Thoracic aorta (tissue), 2 donors: ENCODE data around the gene KCNK17. TPM values are rescaled to one million over a fixed set of nuclear protein-coding genes. Genes with fewer than 3 reads are reported as not detected.

Experiments used
- ATAC-seq: fragments of 150-250 bp; one replicate; pipeline ENCODE4 v1.8.0; 2017; ENCODE audit warnings: low read depth; ENCODE audit not compliant: insufficient number of reproducible peaks, low FRiP score
- DNase-seq: peaks from one replicate; pipeline ENCODE4 v3.0.0-alpha.2; 2020; ENCODE audit warnings: low spot score
- H3K27ac ChIP-seq, 2 donors: fragments of 200-600 bp; sonication (generic); 1 replicate in 1 of 2; 2 replicates in 1 of 2; pipeline ENCODE4 v1.5.1; 2016; ENCODE audit warnings: mild to moderate bottlenecking in 2 of 2, moderate library complexity in 2 of 2
- H3K27me3 ChIP-seq: fragments of 200-600 bp; sonication (generic); replicated peaks from 2 replicates; pipeline ENCODE4 v1.6.0; 2016; ENCODE audit warnings: mild to moderate bottlenecking; ENCODE audit not compliant: insufficient read depth
- H3K36me3 ChIP-seq: fragments of 200-600 bp; sonication (generic); one replicate; pipeline ENCODE4 v1.5.1; 2016
- H3K4me1 ChIP-seq, 2 donors: fragments of 200-600 bp; sonication (generic); 1 replicate in 1 of 2; 2 replicates in 1 of 2; pipeline versions ENCODE4 v1.5.1 to v1.6.0; 2016; ENCODE audit warnings: low read depth in 2 of 2, mild to moderate bottlenecking in 1 of 2; ENCODE audit not compliant: control insufficient read depth in 1 of 2
- H3K4me3 ChIP-seq: fragments of 200-600 bp; sonication (generic); 2 replicates; pipeline ENCODE4 v1.5.1; 2016; ENCODE audit warnings: mild to moderate bottlenecking
- H3K9me3 ChIP-seq: fragments of 200-600 bp; sonication (generic); 2 replicates; pipeline ENCODE4 v1.5.1; 2016
- total RNA-seq, 2 donors: library from RNA; depleted of rRNA; stranded (reverse); fragments of >200 nt; gene quantifications; one replicate each; pipeline versions ENCODE4 v1.1.0 to v1.2.3, GENCODE V29; 2016
- TF ChIP-seq, protein P1 (sequence below): fragments of 200-600 bp; sonication (generic); IDR thresholded peaks from one replicate; pipeline ENCODE4 v1.5.1; 2019; ENCODE audit warnings: antibody characterized with exemption

The KCNK17 gene
- total RNA-seq, 2 donors from 2014 or later: 11.6 to 20.9 TPM

DNA sequence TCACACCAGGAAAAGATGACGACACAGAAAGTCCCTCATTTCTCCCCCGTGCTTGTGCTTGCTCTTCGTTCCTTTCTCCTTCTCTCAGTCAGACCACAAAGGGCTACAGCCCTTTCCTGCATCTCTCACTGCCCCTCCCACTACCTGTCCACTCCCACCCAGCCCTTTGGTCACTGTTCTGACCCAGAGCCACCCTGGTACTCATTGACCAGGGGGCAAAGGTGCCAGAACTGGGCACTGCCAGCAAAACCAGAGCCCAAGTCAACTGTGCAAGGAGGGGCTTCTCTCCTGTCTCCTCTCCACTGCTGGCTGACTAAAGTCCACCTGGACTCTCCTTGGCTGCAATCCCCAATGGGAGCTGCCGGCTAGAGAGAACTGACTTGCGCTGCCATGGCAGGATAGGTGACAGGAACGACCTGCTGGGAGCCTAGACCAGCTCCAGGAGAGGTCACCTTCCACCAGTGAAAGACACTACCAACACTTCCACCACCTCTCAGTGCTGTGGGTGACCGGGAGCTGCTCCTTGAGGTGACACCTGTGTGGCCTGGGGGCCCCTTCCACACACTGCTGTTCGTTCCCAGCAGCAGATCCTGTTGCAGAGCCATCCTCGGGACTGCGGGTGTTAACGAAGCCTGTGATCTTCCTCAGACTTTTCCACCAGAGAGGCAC lies 32.8 kb downstream of the KCNK17 start:
- ATAC-seq (no peak), DNase-seq (no peak)
- Histone ChIP-seq H3K27me3 (no peaks in the 10 kb centered on the region), H3K9me3 (no peaks in the 10 kb centered on the region), H3K4me3 (no peak overlapping the region), H3K36me3 (no peaks in the 10 kb centered on the region), H3K27ac (no peak overlapping the region), H3K4me1 (peaks cover 0 to 5% of the 10 kb centered on the region in 2 donors)
- TF ChIP-seq, protein P1, sequence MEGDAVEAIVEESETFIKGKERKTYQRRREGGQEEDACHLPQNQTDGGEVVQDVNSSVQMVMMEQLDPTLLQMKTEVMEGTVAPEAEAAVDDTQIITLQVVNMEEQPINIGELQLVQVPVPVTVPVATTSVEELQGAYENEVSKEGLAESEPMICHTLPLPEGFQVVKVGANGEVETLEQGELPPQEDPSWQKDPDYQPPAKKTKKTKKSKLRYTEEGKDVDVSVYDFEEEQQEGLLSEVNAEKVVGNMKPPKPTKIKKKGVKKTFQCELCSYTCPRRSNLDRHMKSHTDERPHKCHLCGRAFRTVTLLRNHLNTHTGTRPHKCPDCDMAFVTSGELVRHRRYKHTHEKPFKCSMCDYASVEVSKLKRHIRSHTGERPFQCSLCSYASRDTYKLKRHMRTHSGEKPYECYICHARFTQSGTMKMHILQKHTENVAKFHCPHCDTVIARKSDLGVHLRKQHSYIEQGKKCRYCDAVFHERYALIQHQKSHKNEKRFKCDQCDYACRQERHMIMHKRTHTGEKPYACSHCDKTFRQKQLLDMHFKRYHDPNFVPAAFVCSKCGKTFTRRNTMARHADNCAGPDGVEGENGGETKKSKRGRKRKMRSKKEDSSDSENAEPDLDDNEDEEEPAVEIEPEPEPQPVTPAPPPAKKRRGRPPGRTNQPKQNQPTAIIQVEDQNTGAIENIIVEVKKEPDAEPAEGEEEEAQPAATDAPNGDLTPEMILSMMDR: no peak

DNA sequence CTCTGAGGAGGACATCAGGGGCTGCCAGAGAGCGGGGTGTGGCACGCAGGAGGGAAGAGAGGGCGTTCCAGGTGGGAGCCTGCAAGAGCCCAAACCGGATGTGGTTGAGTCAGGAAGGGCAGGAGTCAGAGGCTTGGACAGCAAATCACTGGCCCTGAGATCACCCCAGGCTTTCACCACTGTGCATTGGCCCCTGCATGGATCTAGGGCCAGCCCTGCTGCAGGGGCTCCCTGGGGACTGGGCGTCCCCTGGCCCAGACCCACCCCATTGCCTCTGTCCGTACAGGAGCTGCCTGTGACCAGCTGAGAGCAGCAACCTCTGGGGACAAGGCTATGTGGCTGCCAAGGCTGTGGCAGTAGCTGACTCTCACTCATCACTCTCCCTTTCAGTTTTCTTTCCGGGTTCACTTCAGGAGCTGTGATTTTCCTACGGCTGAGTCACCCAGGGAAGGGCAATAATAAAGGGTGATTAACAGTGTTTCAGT lies 33.9 kb downstream of the KCNK17 start:
- DNase-seq (no peak), ATAC-seq (no peak)
- H3K4me1 ChIP-seq: peaks cover 0 to 5% of the 10 kb centered on the region in 2 donors
- H3K27me3 ChIP-seq: no peaks in the 10 kb centered on the region
- no peak overlapping the region for H3K4me3 ChIP-seq
- no peak overlapping the region for H3K27ac ChIP-seq
- H3K36me3 ChIP-seq: no peaks in the 10 kb centered on the region
- no peaks in the 10 kb centered on the region for H3K9me3 ChIP-seq
- TF ChIP-seq, protein P1: no peak

DNA sequence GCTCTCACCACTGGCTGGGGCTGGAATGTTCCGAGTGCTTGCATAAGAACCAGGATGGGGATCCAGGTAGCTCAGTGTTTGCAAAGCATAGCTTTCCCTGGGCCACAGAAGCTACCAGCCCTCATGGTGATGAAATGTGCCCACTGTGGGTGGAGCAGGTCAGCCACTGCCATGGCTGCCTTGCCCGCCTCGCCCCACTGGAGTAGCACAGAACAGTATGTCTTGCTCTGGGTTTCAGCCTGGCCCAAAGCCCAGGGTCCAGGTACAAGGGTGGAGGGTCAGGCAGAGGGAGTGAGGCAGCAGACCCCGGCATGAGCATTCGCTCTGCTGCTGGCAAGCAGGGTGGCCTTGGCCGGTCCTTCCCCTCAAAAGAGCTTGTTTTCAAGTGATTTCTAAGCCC lies 34.7 kb downstream of the KCNK17 start:
- no peak overlapping the region for H3K27ac ChIP-seq
- TF ChIP-seq, protein P1: no peak
- H3K4me3 ChIP-seq: no peak overlapping the region
- DNase-seq (no peak), ATAC-seq (no peak)
- no peaks in the 10 kb centered on the region for H3K36me3 ChIP-seq
- H3K27me3 ChIP-seq: no peaks in the 10 kb centered on the region
- peaks cover 0 to 5% of the 10 kb centered on the region in 2 donors for H3K4me1 ChIP-seq
- H3K9me3 ChIP-seq: no peaks in the 10 kb centered on the region

DNA sequence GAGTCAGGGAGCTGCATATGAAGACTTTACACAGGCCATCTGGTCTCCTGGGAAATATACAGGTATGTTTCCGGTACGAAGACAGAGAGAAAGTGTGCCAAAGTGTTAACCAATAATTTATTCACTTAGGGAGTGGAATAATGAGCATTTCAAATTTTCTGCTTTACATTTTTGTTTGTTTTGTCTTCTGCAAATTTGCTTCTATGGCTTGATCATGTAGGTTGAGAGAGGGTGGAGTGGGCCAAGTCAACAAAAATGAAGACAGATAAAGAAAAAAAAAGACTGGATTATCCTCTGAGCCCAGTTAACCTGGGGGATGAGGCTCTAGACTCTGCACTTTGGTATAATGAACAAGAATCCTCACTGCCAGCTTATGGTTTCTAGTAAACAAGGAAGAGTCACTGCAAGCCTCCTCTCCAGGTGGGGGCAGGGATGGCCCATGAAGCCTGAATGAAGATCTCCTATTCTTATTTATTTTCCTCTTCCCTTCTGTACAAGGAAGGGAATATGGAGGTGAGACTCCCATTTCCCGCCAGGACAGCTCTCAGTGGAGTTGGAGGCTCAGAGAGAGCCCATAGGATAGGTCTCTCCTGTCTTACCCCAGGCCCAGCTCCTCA lies 37.7 kb downstream of the KCNK17 start:
- no peak overlapping the region for H3K27ac ChIP-seq
- no peaks in the 10 kb centered on the region for H3K36me3 ChIP-seq
- no peaks in the 10 kb centered on the region for H3K9me3 ChIP-seq
- TF ChIP-seq, protein P1: no peak
- no peaks in the 10 kb centered on the region for H3K27me3 ChIP-seq
- ATAC-seq (no peak), DNase-seq (no peak)
- no peak overlapping the region for H3K4me3 ChIP-seq
- peaks cover 0 to 5% of the 10 kb centered on the region in 2 donors for H3K4me1 ChIP-seq

DNA sequence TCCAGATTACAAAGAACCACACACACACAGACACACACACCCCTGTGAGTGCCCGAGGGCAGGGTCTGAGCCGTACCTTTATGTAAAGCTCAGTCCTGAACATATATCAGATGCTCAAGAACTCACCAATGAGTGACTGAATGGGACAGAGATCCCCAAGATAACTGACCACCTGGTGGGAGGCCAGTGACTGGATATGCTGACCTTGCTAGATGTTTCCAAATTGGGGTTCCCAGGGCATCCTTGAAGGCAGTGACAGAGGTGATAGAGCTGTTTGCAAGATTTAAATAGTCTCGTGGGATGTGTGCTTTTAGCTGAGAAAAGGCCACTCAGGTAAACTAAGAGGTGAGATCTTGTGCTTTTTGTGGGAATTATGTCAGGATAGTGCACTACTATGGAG lies 39.3 kb downstream of the KCNK17 start:
- Histone ChIP-seq H3K4me1 (no peaks in the 10 kb centered on the region), H3K27ac (no peak overlapping the region), H3K4me3 (no peak overlapping the region), H3K9me3 (no peaks in the 10 kb centered on the region), H3K36me3 (no peaks in the 10 kb centered on the region), H3K27me3 (no peaks in the 10 kb centered on the region)
- ATAC-seq (no peak), DNase-seq (no peak)
- TF ChIP-seq, protein P1: no peak
